Measurements from ENCODE around the gene AKAP6. TPM values are rescaled to one million over a fixed set of nuclear protein-coding genes. Genes with fewer than 3 reads are reported as not detected.

The AKAP6 gene
- polyA plus RNA-seq, 1 donor = 8.5 TPM

DNA sequence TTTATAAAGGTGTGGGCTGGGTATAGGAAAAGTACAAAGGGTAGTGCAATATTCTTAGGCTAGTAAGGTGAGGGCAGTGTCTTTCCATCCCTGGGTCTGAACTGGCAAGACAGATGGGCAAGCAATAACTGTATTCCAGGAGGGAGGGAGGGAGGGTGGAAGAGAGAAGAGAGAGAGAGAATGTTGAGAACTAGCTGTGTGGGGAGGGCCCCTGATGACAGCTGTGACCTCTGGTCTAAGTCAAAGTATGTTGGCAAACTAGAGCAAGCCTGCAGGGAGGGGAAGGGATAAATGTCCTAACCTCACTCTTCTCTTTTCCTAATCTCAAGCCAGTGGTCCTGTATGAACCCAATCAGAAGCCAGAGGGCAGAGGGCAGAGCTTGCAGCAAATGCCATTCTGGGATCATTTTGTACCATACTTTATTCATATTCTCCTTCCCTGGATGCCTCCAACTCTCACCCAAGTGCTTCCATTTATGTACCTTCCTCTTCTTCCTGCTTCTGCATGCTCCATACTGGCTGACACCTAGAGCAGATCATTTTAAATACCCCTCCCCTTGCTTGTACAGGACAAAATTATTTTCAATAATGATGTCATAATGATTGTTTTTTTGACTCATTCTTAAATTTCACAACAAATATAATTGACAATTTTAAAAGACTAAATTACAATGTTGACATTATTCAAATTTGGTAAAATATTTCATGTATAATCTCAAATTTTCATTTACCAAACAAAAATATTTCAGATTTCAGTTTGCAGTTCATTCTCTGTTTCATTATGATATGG, 75.9 kb downstream of the AKAP6 start:
- H3K36me3 ChIP-seq (ENCODE audit: control insufficient read depth, insufficient read depth, low read length) = no peaks in the 10 kb centered on the region
- H3K27ac ChIP-seq (ENCODE audit: low read length) = no peak overlapping the region
- H3K4me1 ChIP-seq (ENCODE audit: control insufficient read depth, insufficient read depth, low read length) = no peaks in the 10 kb centered on the region
- H3K9me3 ChIP-seq (ENCODE audit: control insufficient read depth, low read depth, low read length) = no peaks in the 10 kb centered on the region
- H3K4me3 ChIP-seq (ENCODE audit: low read length) = no peak overlapping the region
- no peaks in the 10 kb centered on the region for H3K27me3 ChIP-seq (ENCODE audit: control insufficient read depth, insufficient read depth, low read length)
- no peak for DNase-seq

DNA sequence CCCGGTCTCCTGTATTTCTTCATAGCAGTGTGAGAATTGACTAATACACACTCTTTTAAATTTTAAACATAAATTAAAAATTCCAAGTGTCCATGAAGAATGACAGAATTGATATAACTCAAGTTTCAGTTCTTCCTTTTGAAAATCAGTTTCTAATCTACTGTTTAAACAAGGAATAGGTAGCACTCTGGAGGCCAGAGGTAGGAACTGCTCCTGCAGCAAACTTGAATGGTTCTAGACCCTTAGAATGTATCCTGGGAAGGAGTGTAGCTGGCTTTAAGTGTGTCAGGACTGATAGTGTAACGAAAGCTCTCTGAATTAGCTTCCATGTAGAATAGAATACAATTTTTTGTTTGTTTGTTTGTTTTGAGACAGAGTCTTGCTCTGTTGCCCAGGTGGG, 76.8 kb downstream of the AKAP6 start:
- H3K4me3 ChIP-seq (ENCODE audit: low read length) = no peak overlapping the region
- H3K4me1 ChIP-seq (ENCODE audit: control insufficient read depth, insufficient read depth, low read length) = no peaks in the 10 kb centered on the region
- no peaks in the 10 kb centered on the region for H3K36me3 ChIP-seq (ENCODE audit: control insufficient read depth, insufficient read depth, low read length)
- no peak for DNase-seq
- no peaks in the 10 kb centered on the region for H3K9me3 ChIP-seq (ENCODE audit: control insufficient read depth, low read depth, low read length)
- no peaks in the 10 kb centered on the region for H3K27me3 ChIP-seq (ENCODE audit: control insufficient read depth, insufficient read depth, low read length)
- no peak overlapping the region for H3K27ac ChIP-seq (ENCODE audit: low read length)
- WGBS (ENCODE audit: insufficient coverage, low lambda C conversion rate) = 100% methylated on average over 1 of the region's 2 CpGs

DNA sequence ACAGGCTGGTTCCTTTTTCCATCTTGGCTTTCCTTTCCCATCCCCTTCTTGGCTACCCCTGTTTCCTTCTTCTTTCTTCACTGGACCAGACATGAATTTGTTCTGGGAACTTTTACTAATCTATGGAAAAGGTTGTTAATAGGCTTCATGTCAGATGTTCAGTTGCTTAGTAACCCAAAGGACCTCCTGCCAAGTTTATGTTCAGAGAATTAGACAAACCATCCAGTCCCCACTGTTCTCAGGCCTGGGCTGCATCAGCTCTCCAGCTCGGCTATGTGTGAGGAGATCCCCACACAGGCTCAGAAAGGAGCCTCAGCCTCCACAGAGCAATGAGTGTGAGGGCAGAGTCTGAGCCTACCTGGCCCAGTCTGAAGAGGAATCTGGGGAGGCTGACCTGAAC, 78.0 kb downstream of the AKAP6 start:
- no peak overlapping the region for H3K4me3 ChIP-seq (ENCODE audit: low read length)
- no CpG with 5 or more reads among the region's 1 CpG for WGBS (ENCODE audit: insufficient coverage, low lambda C conversion rate)
- DNase-seq = no peak
- no peaks in the 10 kb centered on the region for H3K4me1 ChIP-seq (ENCODE audit: control insufficient read depth, insufficient read depth, low read length)
- no peak overlapping the region for H3K27ac ChIP-seq (ENCODE audit: low read length)
- H3K36me3 ChIP-seq (ENCODE audit: control insufficient read depth, insufficient read depth, low read length) = no peaks in the 10 kb centered on the region
- no peaks in the 10 kb centered on the region for H3K9me3 ChIP-seq (ENCODE audit: control insufficient read depth, low read depth, low read length)
- H3K27me3 ChIP-seq (ENCODE audit: control insufficient read depth, insufficient read depth, low read length) = no peaks in the 10 kb centered on the region

DNA sequence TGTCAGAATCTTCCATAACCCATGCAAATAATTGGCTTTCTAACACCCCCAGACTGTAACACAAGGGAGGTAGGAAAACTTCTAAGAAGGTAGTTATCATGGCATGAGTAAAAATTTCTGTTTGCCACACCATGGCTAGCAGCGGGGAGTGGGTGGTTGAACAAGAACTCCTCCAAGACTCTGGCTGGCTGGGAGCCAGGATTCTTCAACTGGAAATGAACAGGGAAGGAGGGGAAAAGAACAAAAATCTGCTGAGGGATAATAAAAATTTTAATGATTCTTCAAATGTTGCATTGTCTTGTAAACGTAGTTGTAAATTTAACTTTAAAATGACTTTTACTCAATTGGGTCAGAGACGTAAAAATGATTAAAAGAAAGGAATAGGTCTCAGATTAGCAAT, 78.9 kb downstream of the AKAP6 start:
- no peaks in the 10 kb centered on the region for H3K4me1 ChIP-seq (ENCODE audit: control insufficient read depth, insufficient read depth, low read length)
- no peak overlapping the region for H3K4me3 ChIP-seq (ENCODE audit: low read length)
- H3K9me3 ChIP-seq (ENCODE audit: control insufficient read depth, low read depth, low read length) = no peaks in the 10 kb centered on the region
- DNase-seq = no peak
- no peak overlapping the region for H3K27ac ChIP-seq (ENCODE audit: low read length)
- WGBS (ENCODE audit: insufficient coverage, low lambda C conversion rate) = 85% methylated on average over 2 of the region's 3 CpGs
- H3K36me3 ChIP-seq (ENCODE audit: control insufficient read depth, insufficient read depth, low read length) = no peaks in the 10 kb centered on the region
- no peaks in the 10 kb centered on the region for H3K27me3 ChIP-seq (ENCODE audit: control insufficient read depth, insufficient read depth, low read length)

DNA sequence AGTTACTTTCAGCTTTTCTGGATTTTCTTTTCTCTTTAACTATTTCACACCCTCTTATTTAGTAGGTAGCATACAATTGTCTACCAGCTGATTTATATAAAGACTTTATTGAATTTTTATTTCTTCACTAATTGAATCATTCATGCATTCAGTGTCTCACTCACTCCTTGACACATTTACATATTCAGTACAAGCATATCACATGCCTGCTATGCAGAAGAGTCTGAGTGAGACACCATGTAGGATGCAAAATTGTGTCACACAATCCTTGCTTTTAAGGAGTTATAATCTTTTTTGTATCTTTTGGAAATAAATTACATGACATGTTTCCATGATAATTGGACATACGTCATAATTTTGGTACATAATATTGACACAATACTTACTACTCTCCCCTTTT, 83.0 kb downstream of the AKAP6 start:
- no CpG with 5 or more reads among the region's 1 CpG for WGBS (ENCODE audit: insufficient coverage, low lambda C conversion rate)
- H3K27me3 ChIP-seq (ENCODE audit: control insufficient read depth, insufficient read depth, low read length) = no peaks in the 10 kb centered on the region
- no peak overlapping the region for H3K27ac ChIP-seq (ENCODE audit: low read length)
- H3K36me3 ChIP-seq (ENCODE audit: control insufficient read depth, insufficient read depth, low read length) = no peaks in the 10 kb centered on the region
- no peaks in the 10 kb centered on the region for H3K4me1 ChIP-seq (ENCODE audit: control insufficient read depth, insufficient read depth, low read length)
- no peaks in the 10 kb centered on the region for H3K9me3 ChIP-seq (ENCODE audit: control insufficient read depth, low read depth, low read length)
- H3K4me3 ChIP-seq (ENCODE audit: low read length) = no peak overlapping the region
- no peak for DNase-seq

DNA sequence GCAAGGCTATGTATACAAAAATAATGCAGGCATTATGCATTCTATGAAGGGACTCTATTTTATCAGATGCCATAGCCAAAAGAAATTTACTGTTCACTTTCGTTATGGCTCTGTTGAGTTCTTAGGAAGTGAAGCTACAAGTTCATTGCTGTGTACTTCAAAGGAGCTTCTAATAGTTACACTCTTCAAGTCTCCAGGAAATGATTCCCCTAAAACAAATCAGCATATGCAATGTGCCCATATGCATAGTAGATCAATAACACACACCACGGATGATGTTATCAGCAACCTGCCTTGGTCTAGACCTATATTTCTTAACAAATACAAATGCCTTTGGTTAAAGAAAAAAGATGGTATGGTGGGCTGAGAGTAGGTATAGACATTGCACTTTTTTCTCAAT, 83.4 kb downstream of the AKAP6 start:
- Histone ChIP-seq H3K36me3 (ENCODE audit: control insufficient read depth, insufficient read depth, low read length) (no peaks in the 10 kb centered on the region), H3K27ac (ENCODE audit: low read length) (no peak overlapping the region), H3K4me3 (ENCODE audit: low read length) (no peak overlapping the region), H3K9me3 (ENCODE audit: control insufficient read depth, low read depth, low read length) (no peaks in the 10 kb centered on the region), H3K27me3 (ENCODE audit: control insufficient read depth, insufficient read depth, low read length) (no peaks in the 10 kb centered on the region), H3K4me1 (ENCODE audit: control insufficient read depth, insufficient read depth, low read length) (no peaks in the 10 kb centered on the region)
- DNase-seq = no peak
- WGBS (ENCODE audit: insufficient coverage, low lambda C conversion rate) = 100% methylated on average over 1 of the region's 2 CpGs

DNA sequence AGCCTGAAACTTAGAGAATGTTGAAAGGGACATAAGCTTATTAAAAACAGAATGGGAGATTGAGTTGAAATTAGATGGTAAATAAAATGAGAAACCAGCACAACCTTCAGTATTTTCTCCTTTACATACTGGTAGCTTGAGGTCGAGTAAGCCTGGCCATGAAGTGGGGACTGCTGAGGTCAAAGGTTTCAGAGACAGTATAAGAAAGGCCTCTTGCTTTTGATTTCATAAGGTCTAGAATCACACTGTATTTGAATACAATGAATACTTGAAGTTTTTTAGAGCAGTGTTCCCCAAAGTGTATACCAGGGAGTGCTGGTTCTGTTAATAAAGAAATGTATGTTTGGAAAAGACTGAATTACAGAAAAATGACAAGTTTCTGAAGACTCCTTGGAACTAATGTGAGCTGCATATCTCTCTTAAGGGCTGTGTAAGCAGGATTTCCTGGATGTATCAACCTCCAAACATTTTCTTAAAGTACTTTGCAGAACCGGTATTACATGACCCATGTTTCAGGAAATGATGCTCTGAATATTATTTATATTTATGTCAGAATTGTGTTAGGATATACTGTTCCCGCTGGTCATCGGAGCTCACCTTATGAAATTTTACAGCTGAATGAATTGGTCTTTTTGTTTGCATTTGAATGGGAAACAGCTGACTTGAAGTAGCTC, 85.0 kb downstream of the AKAP6 start:
- no peaks in the 10 kb centered on the region for H3K36me3 ChIP-seq (ENCODE audit: control insufficient read depth, insufficient read depth, low read length)
- H3K4me1 ChIP-seq (ENCODE audit: control insufficient read depth, insufficient read depth, low read length) = peaks cover 12% of the 10 kb centered on the region
- no peaks in the 10 kb centered on the region for H3K27me3 ChIP-seq (ENCODE audit: control insufficient read depth, insufficient read depth, low read length)
- no peak for DNase-seq
- no peaks in the 10 kb centered on the region for H3K9me3 ChIP-seq (ENCODE audit: control insufficient read depth, low read depth, low read length)
- no peak overlapping the region for H3K27ac ChIP-seq (ENCODE audit: low read length)
- no peak overlapping the region for H3K4me3 ChIP-seq (ENCODE audit: low read length)
- WGBS (ENCODE audit: insufficient coverage, low lambda C conversion rate) = 60% methylated on average over 1 of the region's 4 CpGs

DNA sequence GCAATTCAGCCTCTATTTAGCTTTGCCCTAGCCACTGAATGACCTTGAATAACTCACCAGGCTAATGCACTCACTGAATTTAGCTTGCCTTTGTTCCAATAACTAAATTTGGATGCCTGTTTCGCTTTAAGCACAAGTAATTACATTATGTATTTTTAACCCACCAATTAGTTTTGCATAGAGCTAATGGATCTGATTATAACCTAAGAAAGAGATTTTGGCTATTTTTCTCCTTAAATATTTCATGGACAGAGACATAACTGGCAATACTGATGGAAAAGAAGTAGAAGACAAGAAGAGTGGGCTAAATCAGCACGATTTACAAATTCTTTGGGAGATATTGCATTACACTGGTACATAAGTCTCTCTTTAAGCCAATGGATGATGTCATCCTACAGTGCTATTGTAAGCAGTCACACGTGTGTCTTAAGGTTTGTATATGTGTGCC, 85.7 kb downstream of the AKAP6 start:
- WGBS (ENCODE audit: insufficient coverage, low lambda C conversion rate) = 100% methylated on average over 1 of the region's 3 CpGs
- Histone ChIP-seq H3K27ac (ENCODE audit: low read length) (no peak overlapping the region), H3K36me3 (ENCODE audit: control insufficient read depth, insufficient read depth, low read length) (no peaks in the 10 kb centered on the region), H3K9me3 (ENCODE audit: control insufficient read depth, low read depth, low read length) (no peaks in the 10 kb centered on the region), H3K27me3 (ENCODE audit: control insufficient read depth, insufficient read depth, low read length) (no peaks in the 10 kb centered on the region), H3K4me3 (ENCODE audit: low read length) (no peak overlapping the region), H3K4me1 (ENCODE audit: control insufficient read depth, insufficient read depth, low read length) (peaks cover 12% of the 10 kb centered on the region)
- DNase-seq = no peak

DNA sequence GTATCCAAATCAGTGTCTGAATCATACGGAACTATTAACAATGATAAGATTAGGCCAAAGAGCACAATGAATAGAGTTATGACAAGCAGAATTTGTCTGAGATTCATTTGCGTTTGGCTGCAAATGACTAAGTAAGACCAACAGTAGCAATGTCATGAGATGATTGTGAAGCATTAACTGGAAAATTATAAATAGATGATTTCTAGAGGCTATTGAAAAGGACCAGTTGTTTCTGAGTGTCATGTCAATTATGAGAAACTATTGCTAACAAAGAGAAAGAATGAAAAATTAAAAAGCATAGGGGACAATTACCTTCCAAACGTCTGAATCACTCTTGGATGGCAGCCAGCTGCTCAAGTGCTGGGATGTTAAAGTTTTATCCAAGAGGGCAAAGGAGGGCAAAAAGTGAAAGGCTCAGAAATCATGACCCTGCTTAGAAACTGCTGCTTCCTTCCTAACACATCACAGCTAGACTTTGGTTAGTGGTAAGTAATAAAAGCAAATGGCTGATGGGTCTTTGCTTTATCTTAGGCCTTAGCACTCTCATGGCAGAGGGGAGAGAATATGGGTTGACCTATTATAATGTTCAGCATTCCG, 89.0 kb downstream of the AKAP6 start:
- H3K27me3 ChIP-seq (ENCODE audit: control insufficient read depth, insufficient read depth, low read length) = no peaks in the 10 kb centered on the region
- no peaks in the 10 kb centered on the region for H3K9me3 ChIP-seq (ENCODE audit: control insufficient read depth, low read depth, low read length)
- H3K36me3 ChIP-seq (ENCODE audit: control insufficient read depth, insufficient read depth, low read length) = no peaks in the 10 kb centered on the region
- DNase-seq = peak; percentile 75 to 89
- no peak overlapping the region for H3K4me3 ChIP-seq (ENCODE audit: low read length)
- H3K27ac ChIP-seq (ENCODE audit: low read length) = no peak overlapping the region
- H3K4me1 ChIP-seq (ENCODE audit: control insufficient read depth, insufficient read depth, low read length) = peaks cover 12% of the 10 kb centered on the region
- WGBS (ENCODE audit: insufficient coverage, low lambda C conversion rate) = 10% methylated on average over 2 of the region's 4 CpGs

DNA sequence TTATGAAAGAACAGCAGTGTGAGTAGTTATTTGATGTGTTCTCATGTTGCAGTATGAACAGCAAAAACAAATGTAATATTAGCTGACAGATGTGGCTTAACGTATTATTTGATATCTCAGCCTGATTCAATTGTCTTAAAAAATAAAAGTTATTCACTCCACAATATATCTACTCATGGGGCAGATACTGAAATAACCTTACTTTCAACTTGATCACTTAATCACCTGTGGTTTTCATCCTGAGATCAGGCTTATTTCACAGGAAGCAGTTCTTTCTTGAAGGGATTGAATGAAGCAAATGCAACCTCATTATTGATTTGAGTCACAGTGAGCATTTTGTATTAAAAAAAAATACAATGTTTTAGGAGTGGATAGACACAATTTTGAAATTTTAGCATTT, 90.3 kb downstream of the AKAP6 start:
- Histone ChIP-seq H3K27ac (ENCODE audit: low read length) (no peak overlapping the region), H3K4me1 (ENCODE audit: control insufficient read depth, insufficient read depth, low read length) (peaks cover 12% of the 10 kb centered on the region), H3K9me3 (ENCODE audit: control insufficient read depth, low read depth, low read length) (no peaks in the 10 kb centered on the region), H3K27me3 (ENCODE audit: control insufficient read depth, insufficient read depth, low read length) (no peaks in the 10 kb centered on the region), H3K4me3 (ENCODE audit: low read length) (no peak overlapping the region), H3K36me3 (ENCODE audit: control insufficient read depth, insufficient read depth, low read length) (no peaks in the 10 kb centered on the region)
- WGBS (ENCODE audit: insufficient coverage, low lambda C conversion rate) = no CpG with 5 or more reads among the region's 1 CpG
- DNase-seq = no peak

Measured in large intestine (tissue), 3 donors.